HG03066 (cell line): Measurements from ENCODE around the gene PDE9A.

Source experiments
- ATAC-seq: cut with Tn5 transposase; IDR thresholded peaks from one replicate; pipeline ENCODE4 v1.9.1; 2021; ENCODE audit warnings: low read depth; ENCODE audit not compliant: unreplicated experiment

The PDE9A gene

GRCh38 chr21:42766739-42767560, 113.5 kb downstream of the PDE9A start:
- no peak for ATAC-seq

GRCh38 chr21:42767561-42767835, 114.1 kb downstream of the PDE9A start:
- no peak for ATAC-seq

GRCh38 chr21:42768324-42769121, 115.1 kb downstream of the PDE9A start:
- ATAC-seq: no peak

DNA sequence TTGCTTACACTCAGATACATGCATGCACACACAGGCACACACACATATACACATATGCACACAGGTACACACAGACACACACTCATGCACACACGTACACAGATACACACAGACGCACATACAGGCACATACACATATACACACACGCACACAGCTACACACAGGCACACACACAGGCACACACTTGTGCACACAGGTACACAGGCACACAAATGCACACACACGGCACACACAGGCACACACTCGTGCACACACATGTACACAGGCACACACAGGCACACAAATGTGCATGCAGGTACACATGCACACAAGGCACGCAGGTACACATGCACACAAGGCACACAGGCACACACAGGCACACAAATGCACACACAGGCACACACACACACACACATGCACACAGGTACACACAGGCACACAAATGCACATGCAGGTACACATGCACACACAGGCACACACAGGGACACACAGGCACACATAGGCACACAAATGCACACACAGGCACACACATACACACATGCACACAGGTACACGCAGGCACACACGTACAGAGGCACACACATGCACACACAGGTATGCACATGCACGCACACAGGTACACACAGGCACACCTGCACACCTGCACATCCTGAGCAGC, 115.9 kb downstream of the PDE9A start:
- no peak for ATAC-seq

GRCh38 chr21:42769820-42770716, 116.6 kb downstream of the PDE9A start:
- no peak for ATAC-seq

DNA sequence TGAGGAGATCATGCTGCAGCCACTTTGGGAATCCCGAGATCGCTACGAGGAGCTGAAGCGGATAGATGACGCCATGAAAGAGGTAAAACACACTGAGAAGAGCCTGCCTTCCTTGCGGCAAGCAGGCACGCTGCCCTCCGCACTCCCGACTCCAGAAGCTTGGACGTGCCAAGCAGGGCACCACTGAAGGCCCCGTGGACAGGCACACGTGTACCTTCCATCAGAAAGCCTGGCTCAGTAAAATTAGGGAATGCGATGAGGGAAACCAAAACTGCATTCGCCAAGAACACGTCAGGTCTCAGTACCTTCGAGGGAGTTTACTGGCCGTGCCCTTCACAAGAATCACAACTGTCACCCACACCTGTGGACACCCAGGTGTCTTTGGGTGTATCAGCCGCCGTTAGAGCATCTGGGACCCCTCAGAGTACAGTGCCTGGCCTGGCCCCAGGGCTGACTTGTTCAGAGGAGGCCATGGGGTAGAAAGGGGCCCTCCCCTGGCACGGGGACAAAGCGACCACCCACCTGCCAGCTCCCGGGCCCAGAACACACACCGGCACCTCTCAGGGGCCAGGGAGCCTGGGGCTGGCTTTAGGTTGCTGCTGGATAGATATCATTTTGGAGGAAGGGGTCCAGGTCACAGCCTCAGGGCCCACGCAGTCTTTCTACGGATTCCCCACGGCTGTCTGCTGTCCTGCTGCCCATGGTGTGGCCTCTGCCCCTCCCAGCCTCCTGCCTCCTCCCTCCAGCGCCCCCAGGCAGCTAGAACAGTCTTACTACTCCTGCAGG, 117.5 kb downstream of the PDE9A start:
- no peak for ATAC-seq

GRCh38 chr21:42771503-42771805, 118.0 kb downstream of the PDE9A start:
- no peak for ATAC-seq

DNA sequence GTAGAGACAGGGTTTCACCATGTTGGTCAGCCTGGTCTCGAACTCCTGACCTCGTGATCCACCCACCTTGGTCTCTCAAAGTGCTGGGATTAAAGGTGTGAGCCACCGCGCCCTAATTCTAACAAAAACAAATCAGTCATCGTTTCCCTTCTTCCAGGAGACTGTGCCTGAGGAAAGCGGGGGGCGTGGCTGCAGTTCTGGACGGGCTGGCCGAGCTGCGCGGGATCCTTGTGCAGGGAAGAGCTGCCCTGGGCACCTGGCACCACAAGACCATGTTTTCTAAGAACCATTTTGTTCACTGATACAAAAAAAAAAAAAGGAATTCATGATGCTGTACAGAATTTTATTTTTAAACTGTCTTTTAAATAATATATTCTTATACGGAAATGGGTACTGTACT, 121.7 kb downstream of the PDE9A start:
- ATAC-seq: no peak

- ATAC-seq: no peak
Measured at GRCh38 chr21:42775891-42776290, 122.5 kb downstream of the PDE9A start.

GRCh38 chr21:42777064-42777756, 123.8 kb downstream of the PDE9A start:
- no peak for ATAC-seq

- ATAC-seq: no peak
Measured at GRCh38 chr21:42777757-42778344, 124.4 kb downstream of the PDE9A start.

DNA sequence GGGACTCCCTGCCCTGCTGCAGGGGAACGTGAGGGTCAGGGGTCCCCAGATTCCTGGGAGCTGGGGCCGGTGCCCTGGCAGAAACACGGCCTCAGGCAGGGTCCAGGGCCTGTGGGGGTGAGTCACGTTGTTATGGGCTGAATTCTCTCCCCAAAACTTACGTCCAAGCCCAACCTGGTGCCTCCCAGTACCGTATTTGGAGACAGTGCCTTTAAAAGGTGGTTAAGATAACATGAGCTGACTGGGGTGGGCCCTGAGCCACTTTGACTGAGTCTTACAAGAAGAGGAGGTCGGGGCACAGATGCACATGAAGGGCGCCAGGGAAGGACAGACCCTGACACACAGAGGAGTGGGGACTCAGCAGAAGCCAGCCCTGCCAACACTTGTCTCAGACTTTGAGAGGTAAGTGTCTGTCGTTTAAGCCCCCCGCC, 126.0 kb downstream of the PDE9A start:
- ATAC-seq: no peak

DNA sequence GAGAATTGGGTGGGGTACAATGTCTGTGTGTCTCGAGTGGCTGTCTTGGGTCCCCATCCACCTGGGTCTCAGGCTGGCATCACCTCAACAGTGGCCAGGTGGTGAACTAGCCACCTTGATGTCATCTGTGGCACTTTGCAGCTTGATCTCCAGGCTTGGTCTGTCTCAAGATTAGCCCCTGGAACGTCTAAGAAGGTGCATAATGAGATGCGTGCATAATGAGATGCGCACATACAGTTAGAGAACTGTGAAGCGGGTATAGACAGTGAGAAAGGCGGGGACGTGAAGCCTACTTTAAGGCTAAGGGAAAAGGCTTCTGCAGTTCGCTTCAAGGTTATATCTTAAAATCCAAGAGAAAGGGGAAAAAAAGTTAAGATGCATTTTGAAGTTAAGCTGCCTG, 127.2 kb downstream of the PDE9A start:
- no peak for ATAC-seq

DNA sequence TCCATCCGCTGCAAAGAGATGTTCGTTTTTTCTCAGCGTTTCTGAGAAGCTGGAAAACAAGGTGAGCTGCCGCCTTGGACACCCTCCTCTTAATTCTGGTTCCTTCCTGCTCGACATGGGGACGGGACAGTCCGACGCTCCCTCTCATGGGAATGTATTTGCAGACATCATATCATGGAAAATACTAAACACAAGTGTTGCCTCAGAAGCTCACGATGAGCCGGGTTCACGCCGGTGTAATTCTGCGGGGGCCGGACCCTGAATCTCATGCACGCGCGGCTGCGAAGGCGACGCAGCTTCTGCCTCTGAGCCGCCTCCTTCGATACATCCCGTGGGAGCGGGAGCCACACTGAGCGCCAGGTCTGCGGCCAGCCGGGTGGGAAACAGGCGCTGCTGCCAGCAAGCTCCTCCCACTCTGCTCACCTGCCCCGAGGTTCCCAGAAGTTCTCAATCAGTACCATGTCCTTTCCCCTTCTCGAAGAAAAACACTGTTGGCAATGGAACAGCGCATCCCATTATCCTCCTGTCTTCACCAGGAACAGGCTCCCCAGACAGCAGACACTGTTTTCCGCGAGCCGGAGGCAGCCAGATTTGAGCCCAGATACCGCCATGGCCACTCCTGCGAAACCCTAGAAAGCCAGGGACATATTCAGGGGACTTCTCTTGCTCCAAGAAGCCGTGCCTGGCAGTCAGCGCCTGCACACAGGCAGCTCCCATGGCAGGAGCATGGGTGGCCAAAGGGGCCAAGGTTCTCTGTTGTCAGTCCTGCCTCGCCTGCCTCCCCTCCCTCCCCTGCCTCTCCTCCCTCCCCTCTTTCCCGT, 127.9 kb downstream of the PDE9A start:
- no peak for ATAC-seq

DNA sequence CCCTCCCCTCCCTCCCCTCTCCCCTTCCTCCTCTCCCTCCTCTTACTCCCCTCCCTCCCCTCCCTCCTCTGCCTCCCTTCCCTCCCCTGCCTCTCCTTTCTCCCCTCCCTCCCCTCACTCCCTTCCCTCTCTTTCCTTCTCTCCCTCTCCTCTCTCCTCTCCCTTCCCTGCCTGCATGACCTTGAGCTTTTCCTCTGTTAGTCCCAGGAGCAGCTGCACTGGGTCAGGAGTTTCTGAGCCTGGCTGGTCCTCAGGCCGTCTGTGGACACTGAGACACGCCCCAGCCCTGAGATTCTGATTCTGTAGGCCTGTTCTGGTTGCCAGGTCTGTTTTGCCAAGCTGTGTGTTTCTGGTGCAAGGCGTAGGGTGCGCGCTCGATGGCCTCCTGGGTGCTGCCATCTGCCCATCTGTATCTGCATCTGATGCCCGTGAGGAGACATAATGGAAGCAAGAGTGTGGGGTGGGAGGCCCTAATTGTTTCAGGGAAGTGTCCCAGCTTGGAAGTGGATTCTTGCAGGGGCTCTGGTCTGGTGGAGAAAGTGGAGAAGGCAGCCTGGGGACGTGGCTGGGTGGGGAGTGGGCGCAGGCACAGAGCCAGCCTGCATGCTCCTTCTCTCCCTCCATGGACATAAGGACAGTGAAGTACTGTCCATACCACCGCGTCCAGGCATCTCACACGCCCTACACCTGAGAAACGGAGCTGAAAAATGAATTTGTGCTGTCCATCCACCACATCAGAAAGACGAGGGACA, 128.7 kb downstream of the PDE9A start:
- no peak for ATAC-seq

- ATAC-seq: no peak
Measured at GRCh38 chr21:42782723-42783242, 129.4 kb downstream of the PDE9A start.

GRCh38 chr21:42784276-42784675, 130.9 kb downstream of the PDE9A start:
- no peak for ATAC-seq
